Thymus (tissue), 14 donors: ENCODE results near the gene ARMC3. TPM values are rescaled to one million over a fixed set of nuclear protein-coding genes. Genes with fewer than 3 reads are reported as not detected.

Experiments
- DNase-seq, 9 donors: peaks; one replicate each; pipeline ENCODE4 v3.0.0-alpha.2; 2013; ENCODE audit warnings: low spot score in 9 of 9, low read depth in 6 of 9, missing footprints in 1 of 9
- H3K27ac ChIP-seq, 2 donors: one replicate each; pipeline ENCODE4 v1.5.1; 2013; ENCODE audit warnings: control low read depth in 1 of 2, low read depth in 1 of 2, low read length in 1 of 2, mild to moderate bottlenecking in 1 of 2, moderate library complexity in 1 of 2
- H3K27me3 ChIP-seq, 2 donors: one replicate each; pipeline ENCODE4 v1.5.1; 2013; ENCODE audit warnings: low read length in 1 of 2; ENCODE audit not compliant: control insufficient read depth in 2 of 2, insufficient read depth in 1 of 2
- H3K36me3 ChIP-seq, 2 donors: one replicate each; pipeline ENCODE4 v1.5.1; 2013; ENCODE audit warnings: low read length in 1 of 2, mild to moderate bottlenecking in 1 of 2, moderate library complexity in 1 of 2; ENCODE audit not compliant: control insufficient read depth in 2 of 2, insufficient read depth in 2 of 2
- H3K4me1 ChIP-seq, 2 donors: one replicate each; pipeline ENCODE4 v1.5.1; 2013; ENCODE audit warnings: low read length in 2 of 2; ENCODE audit not compliant: control insufficient read depth in 2 of 2, insufficient read depth in 2 of 2
- H3K4me3 ChIP-seq, 2 donors: one replicate each; pipeline ENCODE4 v1.5.1; 2013; ENCODE audit warnings: low read length in 2 of 2, control low read depth in 1 of 2, mild to moderate bottlenecking in 1 of 2
- H3K9me3 ChIP-seq, 2 donors: one replicate each; pipeline ENCODE4 v1.5.1; 2013; ENCODE audit warnings: low read length in 1 of 2, mild to moderate bottlenecking in 1 of 2; ENCODE audit not compliant: control insufficient read depth in 2 of 2, insufficient read depth in 1 of 2
- WGBS: extraction: QIAGEN DNeasy Blood & Tissue Kit; methylation state at CpG from one replicate; pipeline ENCODE4 v1.1.7; 2013; 5-methylcytosine and 5-hydroxymethylcytosine counted together
- long read RNA-seq, 10 donors: transcript quantifications; one replicate each; lab custom pipeline, GENCODE V29; 2026
- polyA plus RNA-seq: library from polyadenylated mRNA; stranded (reverse); fragments of 200-250 nt; gene quantifications from one replicate; pipeline ENCODE4 v1.2.3, GENCODE V29; 2013
- total RNA-seq: library from RNA; stranded (reverse); fragments of 120-200 nt; gene quantifications from one replicate; pipeline ENCODE4 v1.2.4, GENCODE V29; 2013
- donor health status: healthy.

Gene ARMC3, protein sequence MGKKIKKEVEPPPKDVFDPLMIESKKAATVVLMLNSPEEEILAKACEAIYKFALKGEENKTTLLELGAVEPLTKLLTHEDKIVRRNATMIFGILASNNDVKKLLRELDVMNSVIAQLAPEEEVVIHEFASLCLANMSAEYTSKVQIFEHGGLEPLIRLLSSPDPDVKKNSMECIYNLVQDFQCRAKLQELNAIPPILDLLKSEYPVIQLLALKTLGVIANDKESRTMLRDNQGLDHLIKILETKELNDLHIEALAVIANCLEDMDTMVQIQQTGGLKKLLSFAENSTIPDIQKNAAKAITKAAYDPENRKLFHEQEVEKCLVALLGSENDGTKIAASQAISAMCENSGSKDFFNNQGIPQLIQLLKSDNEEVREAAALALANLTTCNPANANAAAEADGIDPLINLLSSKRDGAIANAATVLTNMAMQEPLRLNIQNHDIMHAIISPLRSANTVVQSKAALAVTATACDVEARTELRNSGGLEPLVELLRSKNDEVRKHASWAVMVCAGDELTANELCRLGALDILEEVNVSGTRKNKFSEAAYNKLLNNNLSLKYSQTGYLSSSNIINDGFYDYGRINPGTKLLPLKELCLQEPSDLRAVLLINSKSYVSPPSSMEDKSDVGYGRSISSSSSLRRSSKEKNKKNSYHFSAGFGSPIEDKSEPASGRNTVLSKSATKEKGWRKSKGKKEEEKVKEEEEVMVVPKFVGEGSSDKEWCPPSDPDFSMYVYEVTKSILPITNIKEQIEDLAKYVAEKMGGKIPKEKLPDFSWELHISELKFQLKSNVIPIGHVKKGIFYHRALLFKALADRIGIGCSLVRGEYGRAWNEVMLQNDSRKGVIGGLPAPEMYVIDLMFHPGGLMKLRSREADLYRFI
- 0.09 TPM for total RNA-seq
- 0.11 TPM for polyA plus RNA-seq
- long read RNA-seq, donor 1, result 0 reads
- long read RNA-seq, donor 2, result 0 reads
- long read RNA-seq, donor 3, result 0 reads
- long read RNA-seq, donor 4, result 0 reads
- long read RNA-seq, donor 5, result 0 reads
- long read RNA-seq, donor 6, result 0 reads
- long read RNA-seq, donor 7, result 0 reads
- long read RNA-seq, donor 8, result 0 reads
- long read RNA-seq, donor 9, result 0 reads
- long read RNA-seq, donor 10, result 0 reads

DNA sequence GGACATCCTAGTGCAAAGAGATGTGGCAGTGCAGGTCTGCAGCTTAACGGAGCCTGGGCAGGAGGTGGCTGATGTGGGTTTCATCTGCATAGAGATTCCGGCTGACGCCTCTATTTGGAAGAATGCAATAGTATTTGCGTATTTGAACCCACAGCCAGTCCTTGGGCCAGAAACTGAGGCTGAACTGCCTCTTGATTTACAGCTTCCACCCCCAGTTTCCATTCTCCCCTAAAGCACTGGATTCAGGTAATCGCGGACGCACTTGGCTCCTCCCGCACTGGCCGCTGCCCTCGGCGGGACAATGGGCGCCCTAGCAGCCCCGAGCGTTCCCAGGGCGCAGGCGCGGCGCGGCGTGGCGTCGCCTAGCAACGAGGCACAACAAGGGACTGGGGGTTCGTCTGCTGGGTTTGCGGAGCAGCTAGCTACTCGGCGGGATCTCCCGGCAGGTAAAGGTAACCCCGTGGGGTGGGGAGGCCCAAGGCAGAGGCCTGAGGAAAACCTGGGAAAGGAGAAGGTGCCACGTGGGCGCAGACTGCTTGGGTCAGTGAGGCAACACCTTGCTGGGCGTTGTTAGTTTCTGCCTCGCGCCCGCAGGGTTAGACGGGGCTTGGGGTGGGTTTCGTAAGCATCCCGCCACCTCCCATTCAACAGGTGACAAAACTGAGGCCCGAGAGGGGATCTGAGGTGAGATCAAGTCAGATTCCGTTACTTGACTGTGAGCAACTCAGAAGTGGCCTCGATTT, at the start of gene ARMC3:
Gene ARMC3 (plus strand): TSS at position 393 of the 743 bp plus-strand sequence. CDS start 3,944 bp downstream, outside the sequence.
- no peaks in the 10 kb centered on the region for H3K36me3 ChIP-seq
- WGBS, result 14% methylated on average over 41 of the region's 41 CpGs
- no peaks in the 10 kb centered on the region for H3K9me3 ChIP-seq
- no peak within 1 kb of the TSS for H3K27ac ChIP-seq
- H3K4me3 ChIP-seq, result peak within 1 kb of the TSS; percentile 39 to 44
- H3K27me3 ChIP-seq, result peaks cover 0 to 11% of the 10 kb centered on the region in 2 donors
- DNase-seq, result peak in 8 of 9 donors; percentile 42 to 87 (median 65)
- H3K4me1 ChIP-seq, result peaks cover 3 to 11% of the 10 kb centered on the region in 2 donors

DNA sequence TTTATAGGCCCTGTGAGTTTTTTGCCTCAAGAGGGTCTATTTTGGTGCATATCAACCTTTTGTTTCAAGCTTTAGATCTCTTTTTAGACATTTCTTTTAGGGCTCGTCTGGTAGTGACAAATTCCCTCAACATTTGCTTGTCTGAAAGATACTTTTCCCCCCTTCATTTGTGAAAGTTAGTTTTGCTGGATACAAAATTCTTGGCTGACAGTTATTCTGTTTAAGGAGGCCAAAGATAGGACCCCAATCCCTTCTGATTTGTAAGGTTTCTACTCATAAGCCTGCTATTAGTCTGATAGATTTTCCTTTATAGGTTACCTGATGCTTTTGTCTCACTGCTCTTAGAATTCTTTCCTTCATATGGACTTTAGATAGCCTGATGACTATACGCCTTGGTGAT, 36.1 kb upstream of the ARMC3 start:
- H3K4me1 ChIP-seq, result no peaks in the 10 kb centered on the region
- DNase-seq, result no peak
- 97% methylated on average over 2 of the region's 2 CpGs for WGBS
- no peaks in the 10 kb centered on the region for H3K36me3 ChIP-seq
- no peaks in the 10 kb centered on the region for H3K27me3 ChIP-seq
- no peak overlapping the region for H3K27ac ChIP-seq
- H3K4me3 ChIP-seq, result no peak overlapping the region
- no peaks in the 10 kb centered on the region for H3K9me3 ChIP-seq

DNA sequence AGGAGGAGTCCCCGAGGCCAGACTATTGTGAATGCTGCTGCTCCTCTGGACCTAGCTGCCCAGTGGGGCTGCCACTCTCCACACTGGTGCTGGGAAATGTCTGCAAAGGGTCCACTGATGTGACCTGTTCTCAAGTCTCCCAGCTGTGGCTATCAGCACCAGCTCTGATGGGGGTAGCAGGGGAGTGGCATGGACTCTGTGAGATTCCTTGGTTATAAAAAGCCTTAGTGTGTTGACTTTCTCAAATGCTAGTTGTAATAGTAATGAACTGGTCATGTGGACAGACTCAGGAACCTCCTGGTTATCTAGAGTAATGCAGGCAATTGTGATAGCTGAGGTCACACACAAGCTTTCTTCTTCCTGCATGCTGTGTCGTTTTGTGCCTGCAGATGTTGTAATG, 34.1 kb upstream of the ARMC3 start:
- no peak overlapping the region for H3K27ac ChIP-seq
- no peak overlapping the region for H3K4me3 ChIP-seq
- H3K27me3 ChIP-seq, result no peaks in the 10 kb centered on the region
- over 99% methylated on average over 2 of the region's 2 CpGs for WGBS
- no peak for DNase-seq
- H3K9me3 ChIP-seq, result no peaks in the 10 kb centered on the region
- no peaks in the 10 kb centered on the region for H3K4me1 ChIP-seq
- H3K36me3 ChIP-seq, result no peaks in the 10 kb centered on the region

DNA sequence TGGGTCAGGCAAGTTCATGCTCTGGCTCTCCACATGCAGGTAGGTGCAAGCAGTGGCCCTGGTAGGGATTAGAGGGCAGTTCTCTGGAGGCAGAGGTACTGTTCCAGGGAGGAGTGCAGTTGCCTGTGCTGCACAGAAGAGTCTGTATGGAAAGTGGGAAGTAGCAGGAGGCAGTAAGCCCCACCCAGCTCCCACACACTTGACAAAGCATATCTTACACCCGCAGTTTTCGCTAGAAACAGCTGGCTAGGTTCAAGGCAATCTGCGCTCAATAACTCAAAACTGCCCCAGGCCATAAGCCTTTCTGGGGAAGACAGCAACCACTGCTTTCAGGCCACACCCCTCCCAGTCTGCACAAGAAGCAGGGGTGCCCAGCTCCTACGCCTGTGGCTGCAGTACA, 33.1 kb upstream of the ARMC3 start:
- Histone ChIP-seq H3K27ac (no peak overlapping the region), H3K36me3 (no peaks in the 10 kb centered on the region), H3K4me1 (no peaks in the 10 kb centered on the region), H3K9me3 (no peaks in the 10 kb centered on the region), H3K4me3 (no peak overlapping the region), H3K27me3 (no peaks in the 10 kb centered on the region)
- no peak for DNase-seq
- 82% methylated on average over 4 of the region's 4 CpGs for WGBS

DNA sequence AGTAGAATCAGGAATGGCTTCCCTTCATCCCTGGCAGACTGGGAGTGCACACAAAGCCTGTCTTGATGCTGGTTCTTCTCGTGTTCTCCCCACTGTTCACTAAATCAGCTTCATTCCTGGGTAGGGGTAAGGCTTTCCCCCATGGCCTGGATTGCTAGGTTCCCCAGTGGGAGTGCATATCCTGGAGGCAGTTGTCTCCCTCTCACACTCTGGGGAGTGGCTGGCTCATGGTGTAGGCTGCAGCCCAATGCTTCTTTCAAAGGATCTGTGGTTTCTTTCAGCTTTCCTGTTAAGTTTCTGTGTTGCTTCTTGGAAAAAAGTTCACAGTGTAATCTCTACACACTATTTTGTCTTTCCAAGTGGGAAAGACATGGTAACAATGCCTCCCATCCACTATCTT, 32.6 kb upstream of the ARMC3 start:
- H3K36me3 ChIP-seq, result no peaks in the 10 kb centered on the region
- DNase-seq, result no peak
- WGBS, result 93% methylated on average over 1 of the region's 1 CpG

DNA sequence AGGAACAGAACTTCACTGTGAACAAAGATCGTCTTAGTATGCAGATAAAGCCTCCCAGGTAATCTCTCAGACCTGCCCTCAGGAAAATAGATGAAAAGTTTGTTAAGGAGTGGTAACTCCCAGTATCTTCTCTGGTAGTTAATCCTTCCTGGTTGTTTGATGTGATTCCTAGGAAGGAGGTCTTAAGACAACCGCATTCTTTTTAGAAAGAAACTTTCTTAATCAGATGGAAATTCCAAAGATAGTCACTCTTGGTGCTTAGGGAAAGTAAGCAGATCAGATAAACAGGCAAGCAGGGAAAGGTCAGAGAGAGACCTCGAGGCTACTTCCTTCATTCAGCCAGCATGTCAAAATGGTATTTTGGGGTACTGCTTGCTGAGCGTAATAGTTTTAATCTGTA, 30.5 kb upstream of the ARMC3 start:
- Histone ChIP-seq H3K27me3 (no peaks in the 10 kb centered on the region), H3K4me1 (no peaks in the 10 kb centered on the region), H3K27ac (no peak overlapping the region), H3K36me3 (no peaks in the 10 kb centered on the region), H3K4me3 (no peak overlapping the region), H3K9me3 (no peaks in the 10 kb centered on the region)
- 94% methylated on average over 4 of the region's 4 CpGs for WGBS
- DNase-seq, result no peak

More for the DNA sequence above, 32.6 kb upstream of the ARMC3 start:
- H3K27me3 ChIP-seq, result no peaks in the 10 kb centered on the region
- H3K4me3 ChIP-seq, result no peak overlapping the region
- H3K27ac ChIP-seq, result no peak overlapping the region
- H3K4me1 ChIP-seq, result no peaks in the 10 kb centered on the region
- H3K9me3 ChIP-seq, result no peaks in the 10 kb centered on the region

DNA sequence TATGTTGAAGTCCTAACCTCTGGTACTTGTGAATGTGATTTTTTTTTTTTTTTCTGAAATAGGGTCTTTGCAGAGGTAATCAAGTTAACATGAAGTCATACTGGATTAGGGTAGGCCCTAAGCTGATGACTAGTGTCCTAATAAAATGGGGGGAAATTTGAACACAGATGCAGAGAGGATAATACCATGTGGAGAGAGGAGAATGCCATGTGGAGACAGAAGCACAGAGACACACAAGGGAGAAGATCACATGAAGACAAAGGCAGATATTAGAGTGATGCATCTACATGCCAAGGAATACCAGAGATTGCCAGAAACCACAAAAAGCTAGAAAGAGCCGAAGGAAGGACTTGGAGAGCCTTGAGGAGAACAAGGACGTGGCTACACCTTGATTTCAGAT, 28.5 kb upstream of the ARMC3 start:
- WGBS, result 90% methylated on average over 2 of the region's 2 CpGs
- no peaks in the 10 kb centered on the region for H3K9me3 ChIP-seq

DNA sequence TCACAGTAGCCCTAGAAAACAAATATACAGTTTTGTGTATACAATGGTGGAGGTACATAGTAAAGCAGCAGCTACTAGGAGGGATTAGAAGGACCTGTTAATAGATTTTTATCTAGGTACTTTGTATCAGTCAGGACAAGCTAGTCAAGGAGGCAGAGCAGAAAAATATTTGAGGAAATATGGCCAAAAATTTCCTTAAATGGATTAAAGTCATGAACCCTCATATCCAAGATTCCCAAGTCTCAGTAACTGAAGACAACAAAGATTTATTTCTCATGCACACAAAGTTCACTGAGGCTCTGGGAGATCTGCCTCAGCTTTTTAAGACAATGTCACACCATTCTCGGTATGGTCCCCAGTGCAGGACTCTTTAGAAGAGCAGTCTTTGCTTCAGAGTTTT, 28.1 kb upstream of the ARMC3 start:
- no peak for DNase-seq
- H3K27me3 ChIP-seq, result no peaks in the 10 kb centered on the region

More for the DNA sequence above, 28.5 kb upstream of the ARMC3 start:
- Histone ChIP-seq H3K27me3 (no peaks in the 10 kb centered on the region), H3K27ac (no peak overlapping the region), H3K4me3 (no peak overlapping the region), H3K36me3 (no peaks in the 10 kb centered on the region), H3K4me1 (no peaks in the 10 kb centered on the region)
- no peak for DNase-seq

More for the DNA sequence above, 28.1 kb upstream of the ARMC3 start:
- H3K9me3 ChIP-seq, result no peaks in the 10 kb centered on the region
- WGBS, result 93% methylated on average over 1 of the region's 1 CpG
- H3K4me1 ChIP-seq, result no peaks in the 10 kb centered on the region
- H3K36me3 ChIP-seq, result no peaks in the 10 kb centered on the region
- no peak overlapping the region for H3K4me3 ChIP-seq
- no peak overlapping the region for H3K27ac ChIP-seq
